Activated naive CD4-positive, alpha-beta T cell treated with anti-CD3 and anti-CD28 coated beads, Interleukin-2, amount 50 U/mL, for 72 hours (primary cell): ENCODE measurements around the gene MEGF6. TPM values are rescaled to one million over a fixed set of nuclear protein-coding genes. Genes with fewer than 3 reads are reported as not detected.
"Not testable (repeated sequence)": the region's sequence is repeated elsewhere in the genome, so short reads cannot be mapped to it uniquely, and the experiment has no call there.

Experiments used
- ATAC-seq, 2 donors: fragments of 150-1000 bp; cut with Tn5 transposase; 2 replicates each; pipeline ENCODE4 v1.10.0; 2021; ENCODE audit warnings: mild to moderate bottlenecking in 2 of 2, moderate library complexity in 2 of 2
- DNase-seq, 2 donors: peaks; one replicate each; pipeline ENCODE4 v3.0.0; 2021 to 2022; ENCODE audit warnings: low spot score in 2 of 2
- H3K27ac Mint-ChIP-seq, 2 donors: one replicate each; pipeline ENCODE4 v1.8.0; 2022; ENCODE audit warnings: mild to moderate bottlenecking in 2 of 2, mixed read lengths in 2 of 2
- H3K36me3 Mint-ChIP-seq, 2 donors: one replicate each; pipeline ENCODE4 v1.8.0; 2022; ENCODE audit warnings: mixed read lengths in 2 of 2
- H3K9me3 Mint-ChIP-seq, 2 donors: one replicate each; pipeline ENCODE4 v1.8.0; 2022; ENCODE audit warnings: mixed read lengths in 2 of 2
- total RNA-seq, 2 donors: library from RNA; stranded (reverse); gene quantifications; one replicate each; pipeline ENCODE4 v1.2.3, GENCODE V29; 2022

MEGF6 gene
- total RNA-seq, 2 donors from 2014 or later, result 4.6 to 7.6 TPM

- not testable (repeated sequence) for H3K36me3 Mint-ChIP-seq, H3K27ac Mint-ChIP-seq, ATAC-seq, H3K9me3 Mint-ChIP-seq, DNase-seq
These were observed 9.9 kb upstream of the MEGF6 start for GRCh38 chr1:3621151-3621671.

DNA sequence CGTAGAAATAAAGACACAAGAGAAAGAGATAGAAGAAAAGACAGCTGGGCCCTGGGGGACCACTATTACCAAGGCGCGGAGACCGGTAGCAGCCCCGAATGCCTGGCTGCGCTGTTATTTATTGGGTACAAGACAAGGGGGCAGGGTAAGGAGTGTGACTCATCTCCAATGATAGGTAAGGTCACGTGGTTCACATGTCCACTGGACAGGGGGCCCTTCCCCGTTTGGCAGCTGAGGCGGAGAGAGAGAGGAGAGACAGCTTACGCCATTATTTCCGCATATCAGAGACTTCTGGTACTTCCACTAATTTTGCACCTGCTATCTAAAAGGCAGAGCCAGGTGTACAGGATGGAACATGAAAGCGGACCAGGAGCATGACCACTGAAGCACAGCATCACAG lies 9.4 kb upstream of the MEGF6 start:
- DNase-seq (no peak), ATAC-seq (no peak)
- Mint-ChIP-seq H3K36me3 (no peaks in the 10 kb centered on the region), H3K27ac (peak overlapping the region in 1 of 2 donors; percentile 72), H3K9me3 (no peaks in the 10 kb centered on the region)

GRCh38 chr1:3618881-3619671 lies 7.8 kb upstream of the MEGF6 start:
- no peaks in the 10 kb centered on the region for H3K9me3 Mint-ChIP-seq
- no peaks in the 10 kb centered on the region for H3K36me3 Mint-ChIP-seq
- ATAC-seq, result peak; percentile 79 to 86
- H3K27ac Mint-ChIP-seq, result no peak overlapping the region
- peak in 1 of 2 donors; percentile 82 for DNase-seq

- ATAC-seq, result peak in 1 of 2 donors; percentile 22
- H3K36me3 Mint-ChIP-seq, result no peaks in the 10 kb centered on the region
- no peaks in the 10 kb centered on the region for H3K9me3 Mint-ChIP-seq
- no peak overlapping the region for H3K27ac Mint-ChIP-seq
- no peak for DNase-seq
These were observed 7.2 kb upstream of the MEGF6 start for GRCh38 chr1:3618531-3618880.

- H3K36me3 Mint-ChIP-seq, result no peaks in the 10 kb centered on the region
These were observed 6.6 kb upstream of the MEGF6 start for GRCh38 chr1:3617806-3618345.

GRCh38 chr1:3616861-3617260 lies 5.6 kb upstream of the MEGF6 start:
- Mint-ChIP-seq H3K36me3 (no peaks in the 10 kb centered on the region), H3K9me3 (no peaks in the 10 kb centered on the region), H3K27ac (no peak overlapping the region)
- ATAC-seq (no peak), DNase-seq (no peak)

More at GRCh38 chr1:3617806-3618345, 6.6 kb upstream of the MEGF6 start:
- Mint-ChIP-seq H3K9me3 (no peaks in the 10 kb centered on the region), H3K27ac (no peak overlapping the region)
- no peak for ATAC-seq
- DNase-seq, result no peak

DNA sequence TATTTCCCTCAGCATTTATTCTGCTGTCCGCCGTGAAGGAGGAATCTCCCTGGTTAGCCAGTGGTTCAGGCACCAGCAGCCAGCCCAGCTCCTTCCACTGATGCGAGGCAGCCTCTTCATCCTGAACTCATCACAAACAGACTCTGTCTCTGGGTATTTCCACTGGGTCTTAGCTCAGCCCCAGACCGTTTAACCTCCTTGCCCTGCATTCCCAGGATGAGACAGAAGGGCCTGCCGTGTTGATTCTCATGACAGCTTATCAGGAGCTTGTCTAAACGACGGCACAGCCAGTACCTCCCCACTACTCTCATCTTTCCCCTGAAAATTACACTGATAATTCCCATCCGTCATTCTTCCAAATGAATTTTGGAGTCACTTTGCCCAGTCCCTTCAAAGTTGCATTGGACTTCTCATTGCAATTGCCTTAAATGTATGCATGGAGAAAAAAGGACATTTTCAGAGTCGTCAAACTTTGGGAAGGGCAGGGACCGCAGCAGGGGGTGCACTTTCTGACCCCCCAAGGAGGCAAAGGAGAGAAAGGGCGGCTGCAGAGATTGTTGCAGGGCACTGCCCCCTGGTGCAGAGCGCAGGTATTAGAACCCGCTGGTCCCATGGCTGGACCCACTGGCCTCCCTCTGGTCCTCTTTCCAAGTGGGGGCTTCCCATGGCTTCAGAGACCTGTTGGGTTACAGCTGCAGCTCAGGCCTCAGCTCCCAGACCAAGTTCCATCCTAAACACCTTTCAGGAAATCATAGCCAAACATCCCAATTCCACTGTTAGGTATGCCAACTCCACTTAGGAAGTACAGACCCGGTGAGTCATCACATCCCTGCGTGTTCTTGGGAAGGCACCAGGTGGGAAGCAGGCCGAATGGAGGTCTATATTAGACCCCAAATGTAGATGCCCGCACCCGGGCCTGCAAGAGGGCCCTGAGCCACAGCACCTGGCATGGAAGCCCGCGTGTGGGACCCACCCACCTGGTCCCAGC lies 3.7 kb upstream of the MEGF6 start:
- no peak overlapping the region for H3K27ac Mint-ChIP-seq
- ATAC-seq (no peak), DNase-seq (no peak)
- H3K36me3 Mint-ChIP-seq, result no peaks in the 10 kb centered on the region
- no peaks in the 10 kb centered on the region for H3K9me3 Mint-ChIP-seq

GRCh38 chr1:3612123-3612522 lies 815 bp upstream of the MEGF6 start:
- DNase-seq (no peak), ATAC-seq (no peak)
- no peaks in the 10 kb centered on the region for H3K36me3 Mint-ChIP-seq
- H3K9me3 Mint-ChIP-seq, result no peaks in the 10 kb centered on the region
- H3K27ac Mint-ChIP-seq, result no peak overlapping the region

- no peak overlapping the region for H3K27ac Mint-ChIP-seq
- DNase-seq (no peak), ATAC-seq (no peak)
- H3K9me3 Mint-ChIP-seq, result no peaks in the 10 kb centered on the region
- no peaks in the 10 kb centered on the region for H3K36me3 Mint-ChIP-seq
These were observed 660 bp downstream of the MEGF6 start for GRCh38 chr1:3610527-3611169.

- ATAC-seq (no peak), DNase-seq (no peak)
- H3K9me3 Mint-ChIP-seq, result no peaks in the 10 kb centered on the region
These were observed 1.4 kb downstream of the MEGF6 start for GRCh38 chr1:3609769-3610526.

GRCh38 chr1:3609016-3609768 lies 2.1 kb downstream of the MEGF6 start:
- ATAC-seq, result no peak
- no peaks in the 10 kb centered on the region for H3K9me3 Mint-ChIP-seq

More at GRCh38 chr1:3609769-3610526, 1.4 kb downstream of the MEGF6 start:
- no peak overlapping the region for H3K27ac Mint-ChIP-seq
- H3K36me3 Mint-ChIP-seq, result no peaks in the 10 kb centered on the region

GRCh38 chr1:3608154-3608553 lies 3.2 kb downstream of the MEGF6 start:
- H3K27ac Mint-ChIP-seq, result no peak overlapping the region
- no peak for DNase-seq
- H3K9me3 Mint-ChIP-seq, result no peaks in the 10 kb centered on the region
- ATAC-seq, result no peak
- no peaks in the 10 kb centered on the region for H3K36me3 Mint-ChIP-seq

More at GRCh38 chr1:3609016-3609768, 2.1 kb downstream of the MEGF6 start:
- Mint-ChIP-seq H3K36me3 (no peaks in the 10 kb centered on the region), H3K27ac (no peak overlapping the region)
- DNase-seq, result no peak

DNA sequence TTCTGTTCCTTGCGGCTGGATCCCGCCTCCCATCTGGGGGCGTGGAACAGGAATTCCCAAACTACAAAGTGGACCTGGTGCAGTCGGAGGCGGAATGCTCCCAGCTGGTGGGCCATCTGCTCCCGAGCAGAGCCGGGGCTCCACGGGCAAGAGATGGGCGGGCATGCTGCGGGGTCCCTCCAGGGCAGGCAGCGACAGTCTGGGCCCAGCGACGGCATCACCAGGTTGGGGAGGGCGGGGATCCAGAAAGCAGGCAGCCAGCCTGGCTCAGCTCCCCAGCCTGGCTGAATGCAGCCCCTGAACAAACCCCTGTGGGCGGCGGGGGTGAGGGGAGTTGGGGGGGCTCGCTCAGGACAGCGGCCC lies 3.6 kb downstream of the MEGF6 start:
- no peak for DNase-seq
- Mint-ChIP-seq H3K36me3 (no peaks in the 10 kb centered on the region), H3K27ac (no peak overlapping the region), H3K9me3 (no peaks in the 10 kb centered on the region)
- ATAC-seq, result no peak

DNA sequence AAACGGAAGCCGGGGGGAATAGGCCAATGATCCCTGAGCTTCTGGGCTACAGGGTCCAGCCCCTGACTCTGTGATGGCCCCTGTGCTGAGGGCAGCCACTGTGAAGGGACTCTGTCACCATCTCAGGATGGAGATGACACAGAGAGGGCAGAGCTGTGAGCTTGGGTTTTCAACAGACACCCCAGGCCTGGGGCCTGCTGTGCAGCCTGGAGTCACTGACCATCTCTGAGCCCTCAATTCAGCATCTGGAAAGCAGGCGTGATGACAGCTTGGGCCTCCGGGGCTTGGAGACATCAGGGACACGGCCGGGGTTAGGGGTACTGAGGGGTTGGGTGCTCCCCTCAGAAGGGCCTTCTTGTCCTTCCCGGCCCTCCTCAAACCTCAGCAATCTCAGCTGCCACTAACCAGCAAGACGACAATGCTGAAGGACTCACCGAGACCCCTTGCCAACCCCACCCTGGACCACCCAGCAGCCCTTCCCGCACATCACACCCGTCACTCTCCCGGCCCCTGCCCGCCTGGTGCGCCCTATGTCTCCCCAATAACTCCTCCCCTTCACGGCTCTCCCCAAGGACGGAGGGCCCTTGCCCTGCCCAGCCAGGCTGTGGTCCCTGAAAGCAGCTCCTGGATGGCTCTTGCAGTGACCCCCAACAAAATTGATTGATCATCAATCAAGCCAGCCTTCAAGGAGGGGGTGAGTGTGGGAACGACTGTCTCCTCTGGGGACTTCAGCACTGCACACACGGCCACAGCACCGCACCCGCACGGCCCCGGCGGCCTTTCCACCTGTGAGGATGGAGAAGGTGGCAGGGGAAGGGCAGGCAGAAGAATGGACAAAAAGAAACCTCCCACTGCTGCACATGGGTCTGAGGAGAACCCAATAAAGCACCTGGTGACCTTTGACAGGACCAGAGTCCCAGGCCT lies 4.3 kb downstream of the MEGF6 start:
- no peak for DNase-seq
- Mint-ChIP-seq H3K36me3 (no peaks in the 10 kb centered on the region), H3K9me3 (no peaks in the 10 kb centered on the region), H3K27ac (no peak overlapping the region)
- ATAC-seq, result no peak
